Mucosa of descending colon (tissue), 3 donors: ENCODE results near the gene CTNS. TPM values are rescaled to one million over a fixed set of nuclear protein-coding genes. Genes with fewer than 3 reads are reported as not detected.

Source experiments
- ATAC-seq: fragments of 200-7000 bp; cut with Tn5 transposase; one replicate; pipeline ENCODE4 v1.9.1; 2020; ENCODE audit warnings: mild to moderate bottlenecking, moderate library complexity
- DNase-seq, 3 donors: peaks; one replicate each; pipeline ENCODE4 v3.0.0-alpha.2; 2020
- H3K36me3 ChIP-seq: fragments of 200-600 bp; one replicate; pipeline ENCODE4 v1.8.0; 2021; ENCODE audit warnings: low read depth, mild to moderate bottlenecking
- H3K4me1 ChIP-seq: fragments of 200-600 bp; one replicate; pipeline ENCODE4 v1.8.0; 2021; ENCODE audit warnings: low read depth, mild to moderate bottlenecking
- H3K4me3 ChIP-seq: fragments of 200-600 bp; one replicate; pipeline ENCODE4 v1.8.0; 2021; ENCODE audit warnings: mild to moderate bottlenecking
- H3K9me3 ChIP-seq: fragments of 200-600 bp; one replicate; pipeline ENCODE4 v1.8.0; 2021; ENCODE audit warnings: mild to moderate bottlenecking
- intact Hi-C, 2 donors: fragments of 100-400 bp; cut with DNase I in 1 of 2; cut with micrococcal nuclease in 1 of 2; formaldehyde crosslinking; loops; one replicate each; pipeline versions ENCODE4 v1.11.0 to v1.11.1; 2022; cut with DNase I, micrococcal nuclease
- total RNA-seq, 3 donors: library from RNA; stranded (reverse); fragmentation: NEBNext Ultra II Directional in 2 of 3; extraction: Animal tissue kit (Norgen Biotek cat#: 25700) in 2 of 3; gene quantifications; one replicate each; pipeline versions ENCODE4 v1.2.1 to v1.2.4, GENCODE V29; 2021 to 2023
- TF ChIP-seq, protein P1 (sequence below): fragments of 200-600 bp; IDR thresholded peaks from one replicate; pipeline ENCODE4 v1.8.0; 2022; ENCODE audit warnings: antibody characterized with exemption, mild to moderate bottlenecking
- donor health status: DM: no; HTN: no; CAD: no; lungs with moderate emphysema.
- donor health status: DM: no; HTN: no; CAD: no.
- donor health status: DM: no; HTN: yes; CAD: no.

The CTNS gene
- total RNA-seq, 3 donors from 2014 or later, result 9.6 to 13.4 (median 13.1) TPM

DNA sequence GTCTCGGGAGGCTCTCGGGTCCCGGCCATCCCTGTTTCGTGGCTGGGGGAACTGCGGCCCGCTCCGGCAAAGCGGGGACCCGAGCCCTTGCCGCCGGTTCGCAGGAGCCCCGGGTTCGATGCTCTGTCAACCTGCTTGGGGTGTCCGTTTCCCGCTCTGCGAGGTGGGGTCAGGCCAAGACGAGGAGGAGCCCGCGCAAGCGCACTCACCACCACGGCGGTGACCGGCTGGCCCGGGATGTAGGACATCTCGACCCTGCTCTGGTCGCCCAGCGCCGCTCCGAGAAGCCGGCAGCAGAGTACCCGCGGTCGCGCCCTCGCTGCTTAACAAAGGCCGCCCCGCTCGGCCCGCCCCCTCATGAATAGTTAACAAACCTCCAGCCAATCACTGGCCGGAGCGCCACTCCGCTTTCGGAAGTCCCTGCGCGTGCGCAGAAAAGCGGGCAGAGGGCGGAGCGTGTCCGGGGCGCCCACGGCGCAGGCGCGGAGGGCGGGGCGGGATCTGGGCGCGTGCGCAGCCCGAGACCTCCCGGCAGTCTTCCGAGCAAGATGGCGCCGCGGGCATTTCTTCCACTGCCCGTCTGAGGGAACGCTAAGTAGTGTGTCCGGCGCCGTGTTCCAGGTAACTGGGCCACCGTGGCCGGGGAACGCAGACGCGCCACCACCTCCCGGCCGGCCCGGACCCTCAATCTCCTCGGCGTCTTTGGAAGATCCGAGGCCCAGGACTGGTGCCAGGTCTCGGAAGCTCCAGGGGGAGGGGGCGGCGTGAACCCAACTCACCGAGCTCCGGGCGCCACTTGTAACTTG is 31.9 kb downstream of the CTNS start, which contains the start of the genes EMC6 and TAX1BP3:
Gene EMC6 (plus strand): TSS at position 534 of the 806 bp plus-strand sequence. CDS start 335 bp downstream, outside the sequence.
Gene TAX1BP3 (minus strand): TSS at position 300 of the 806 bp plus-strand sequence. CDS start 52 bp downstream, at position 248.
- H3K4me3 ChIP-seq, result peak within 1 kb of the TSS; percentile 94
- peaks cover 9% of the 10 kb centered on the region for H3K36me3 ChIP-seq
- ATAC-seq, result peak; percentile 90
- intact Hi-C loops, result no loop called here
- no peaks in the 10 kb centered on the region for H3K9me3 ChIP-seq
- TF ChIP-seq, protein P1, sequence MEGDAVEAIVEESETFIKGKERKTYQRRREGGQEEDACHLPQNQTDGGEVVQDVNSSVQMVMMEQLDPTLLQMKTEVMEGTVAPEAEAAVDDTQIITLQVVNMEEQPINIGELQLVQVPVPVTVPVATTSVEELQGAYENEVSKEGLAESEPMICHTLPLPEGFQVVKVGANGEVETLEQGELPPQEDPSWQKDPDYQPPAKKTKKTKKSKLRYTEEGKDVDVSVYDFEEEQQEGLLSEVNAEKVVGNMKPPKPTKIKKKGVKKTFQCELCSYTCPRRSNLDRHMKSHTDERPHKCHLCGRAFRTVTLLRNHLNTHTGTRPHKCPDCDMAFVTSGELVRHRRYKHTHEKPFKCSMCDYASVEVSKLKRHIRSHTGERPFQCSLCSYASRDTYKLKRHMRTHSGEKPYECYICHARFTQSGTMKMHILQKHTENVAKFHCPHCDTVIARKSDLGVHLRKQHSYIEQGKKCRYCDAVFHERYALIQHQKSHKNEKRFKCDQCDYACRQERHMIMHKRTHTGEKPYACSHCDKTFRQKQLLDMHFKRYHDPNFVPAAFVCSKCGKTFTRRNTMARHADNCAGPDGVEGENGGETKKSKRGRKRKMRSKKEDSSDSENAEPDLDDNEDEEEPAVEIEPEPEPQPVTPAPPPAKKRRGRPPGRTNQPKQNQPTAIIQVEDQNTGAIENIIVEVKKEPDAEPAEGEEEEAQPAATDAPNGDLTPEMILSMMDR, result no peak
- DNase-seq, result peak; percentile 99 to 100 (median 99)
- peaks cover 26% of the 10 kb centered on the region for H3K4me1 ChIP-seq

DNA sequence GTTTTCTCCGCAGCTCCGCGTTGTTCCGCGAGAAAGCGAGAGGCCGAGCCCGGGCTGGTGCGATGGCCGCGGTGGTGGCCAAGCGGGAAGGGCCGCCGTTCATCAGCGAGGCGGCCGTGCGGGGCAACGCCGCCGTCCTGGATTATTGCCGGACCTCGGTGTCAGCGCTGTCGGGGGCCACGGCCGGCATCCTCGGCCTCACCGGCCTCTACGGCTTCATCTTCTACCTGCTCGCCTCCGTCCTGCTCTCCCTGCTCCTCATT is 32.5 kb downstream of the CTNS start:
- peak overlapping the region; percentile 94 for H3K4me3 ChIP-seq
- intact Hi-C loops, result no loop called here
- peaks cover 5% of the 10 kb centered on the region for H3K36me3 ChIP-seq
- ATAC-seq (no peak), DNase-seq (no peak)
- H3K9me3 ChIP-seq, result no peaks in the 10 kb centered on the region
- TF ChIP-seq, protein P1, result no peak
- H3K4me1 ChIP-seq, result peaks cover 26% of the 10 kb centered on the region

DNA sequence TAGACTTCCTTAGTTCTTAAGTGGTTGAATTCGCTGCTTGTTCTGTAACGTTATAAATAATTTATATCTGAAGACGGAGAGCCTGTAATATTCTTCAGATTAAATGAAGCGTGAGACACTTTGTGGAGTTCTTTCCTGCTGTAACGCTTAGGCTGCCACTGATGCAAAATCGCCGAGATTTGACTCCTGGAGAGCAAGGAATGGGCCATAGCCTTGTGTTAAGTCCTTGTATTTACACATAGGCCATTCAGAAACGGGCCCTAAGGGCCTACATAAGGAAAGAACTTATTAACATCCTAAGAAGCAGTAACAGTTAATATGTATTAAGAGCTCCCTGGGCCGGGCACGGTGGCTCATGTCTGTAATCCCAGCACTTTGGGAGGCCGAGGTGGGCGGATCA is 33.0 kb downstream of the CTNS start:
- intact Hi-C loops, result no loop called here
- ATAC-seq (no peak), DNase-seq (no peak)
- no peak overlapping the region for H3K4me3 ChIP-seq
- no peaks in the 10 kb centered on the region for H3K9me3 ChIP-seq
- TF ChIP-seq, protein P1, result no peak
- H3K36me3 ChIP-seq, result peaks cover 5% of the 10 kb centered on the region
- H3K4me1 ChIP-seq, result peaks cover 26% of the 10 kb centered on the region

DNA sequence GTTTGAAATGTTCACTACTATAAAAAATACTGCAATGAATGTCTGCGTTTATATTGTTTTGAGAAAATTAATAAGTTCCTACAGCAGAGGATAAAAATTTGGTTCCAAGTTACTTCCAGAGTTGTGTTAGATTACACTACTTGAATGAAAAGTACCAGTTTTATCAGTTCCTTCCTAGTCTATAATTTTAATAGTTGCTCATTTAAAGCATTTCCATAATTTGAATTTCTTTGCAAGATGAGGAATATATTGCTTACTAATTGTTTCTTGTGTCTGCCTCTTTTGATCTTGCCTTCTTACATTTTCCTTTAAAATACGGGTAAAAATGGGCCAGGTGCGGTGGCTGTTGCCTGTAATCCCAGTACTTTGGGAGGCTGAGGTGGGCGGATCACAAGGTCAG is 36.0 kb downstream of the CTNS start:
- no peak for ATAC-seq
- TF ChIP-seq, protein P1, result no peak

DNA sequence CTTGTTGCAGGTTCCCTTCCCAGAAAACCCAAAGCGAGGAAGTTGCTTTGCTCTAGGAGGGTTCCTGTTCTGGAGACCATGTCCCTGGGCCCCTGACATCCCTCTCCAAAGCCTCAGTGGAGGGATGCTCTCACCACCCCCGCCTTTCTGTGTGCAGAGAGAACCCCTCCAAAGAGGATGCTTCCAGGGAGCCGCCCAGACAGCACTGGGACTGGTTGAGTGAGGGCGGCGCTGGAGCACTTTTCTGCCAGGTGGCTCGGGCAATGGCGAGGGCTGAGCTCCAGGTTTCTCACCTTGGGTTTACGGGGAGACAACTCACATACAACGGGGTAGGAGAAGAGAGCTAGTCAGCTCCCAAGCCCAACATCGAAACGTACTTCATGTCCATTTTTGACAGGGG is 39.3 kb downstream of the CTNS start:
- Histone ChIP-seq H3K4me1 (no peaks in the 10 kb centered on the region), H3K36me3 (no peaks in the 10 kb centered on the region), H3K9me3 (no peaks in the 10 kb centered on the region), H3K4me3 (no peak overlapping the region)
- intact Hi-C loops, result no loop called here
- DNase-seq (no peak), ATAC-seq (no peak)
- TF ChIP-seq, protein P1, result no peak

More for the DNA sequence above, 36.0 kb downstream of the CTNS start:
- Histone ChIP-seq H3K4me1 (peaks cover 9% of the 10 kb centered on the region), H3K36me3 (peaks cover 5% of the 10 kb centered on the region), H3K9me3 (no peaks in the 10 kb centered on the region), H3K4me3 (no peak overlapping the region)
- DNase-seq, result no peak
- intact Hi-C loops, result no loop called here
